GM10847 (cell line): ENCODE results near the gene TWIST2.

Experiments used
- POLR2A ChIP-seq: IDR thresholded peaks from 2 replicates; pipeline ENCODE4 v1.6.1; 2011; ENCODE audit not compliant: insufficient read length; ENCODE audit errors: extremely low read depth

The TWIST2 gene

DNA sequence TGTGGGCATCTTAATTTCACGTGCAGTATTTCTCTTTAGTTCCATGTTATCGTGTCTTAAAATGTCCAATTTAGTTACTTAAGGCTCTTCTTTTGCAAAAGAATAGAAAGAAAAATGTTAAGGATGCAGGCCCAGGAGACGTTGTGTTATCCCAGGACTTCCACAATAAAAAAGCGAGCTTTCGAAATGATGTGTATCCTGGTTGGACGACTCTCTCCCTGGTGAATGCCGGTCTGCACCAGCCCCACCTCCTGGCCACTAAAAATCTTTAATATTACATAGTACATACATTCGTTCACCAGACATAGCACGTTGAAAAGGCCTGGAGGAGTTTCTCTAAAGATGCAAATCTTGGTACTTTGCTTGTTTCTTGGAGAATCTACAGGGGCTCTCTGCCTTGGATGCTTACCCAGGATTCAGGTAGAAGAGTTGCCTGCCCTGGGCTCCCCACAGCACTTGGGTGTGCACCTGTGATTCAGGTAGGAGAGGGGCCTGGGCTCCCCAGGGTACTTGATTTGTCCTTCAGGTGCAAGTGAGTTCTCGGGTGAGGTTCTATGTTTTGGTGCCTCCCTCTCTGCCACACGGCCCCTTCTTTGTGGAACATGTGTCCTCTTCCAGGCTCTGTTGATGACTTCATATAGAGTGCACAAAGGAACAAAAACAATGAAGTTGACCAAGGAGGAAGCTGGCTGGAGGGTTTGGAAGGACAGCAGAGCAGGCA is 26.6 kb downstream of the TWIST2 start:
- no peak for TF ChIP-seq POLR2A

DNA sequence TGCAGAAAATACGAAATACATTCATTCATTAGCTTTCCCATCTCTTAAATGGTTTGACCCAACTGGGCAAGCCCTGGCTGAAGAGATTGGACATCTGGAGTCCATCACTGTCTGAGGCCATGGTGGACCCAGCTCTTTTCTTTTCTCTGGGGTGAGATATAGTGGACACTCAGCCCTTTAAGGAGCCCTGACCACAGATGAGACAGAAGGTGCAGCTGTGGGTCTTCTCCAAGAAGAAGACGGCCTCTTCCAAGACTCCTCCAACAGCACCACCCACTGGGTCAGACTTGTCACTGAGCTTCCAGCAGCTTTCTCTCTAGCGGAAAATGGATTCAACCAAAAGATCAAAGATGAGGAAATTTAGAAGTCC is 27.2 kb downstream of the TWIST2 start:
- TF ChIP-seq POLR2A: no peak

DNA sequence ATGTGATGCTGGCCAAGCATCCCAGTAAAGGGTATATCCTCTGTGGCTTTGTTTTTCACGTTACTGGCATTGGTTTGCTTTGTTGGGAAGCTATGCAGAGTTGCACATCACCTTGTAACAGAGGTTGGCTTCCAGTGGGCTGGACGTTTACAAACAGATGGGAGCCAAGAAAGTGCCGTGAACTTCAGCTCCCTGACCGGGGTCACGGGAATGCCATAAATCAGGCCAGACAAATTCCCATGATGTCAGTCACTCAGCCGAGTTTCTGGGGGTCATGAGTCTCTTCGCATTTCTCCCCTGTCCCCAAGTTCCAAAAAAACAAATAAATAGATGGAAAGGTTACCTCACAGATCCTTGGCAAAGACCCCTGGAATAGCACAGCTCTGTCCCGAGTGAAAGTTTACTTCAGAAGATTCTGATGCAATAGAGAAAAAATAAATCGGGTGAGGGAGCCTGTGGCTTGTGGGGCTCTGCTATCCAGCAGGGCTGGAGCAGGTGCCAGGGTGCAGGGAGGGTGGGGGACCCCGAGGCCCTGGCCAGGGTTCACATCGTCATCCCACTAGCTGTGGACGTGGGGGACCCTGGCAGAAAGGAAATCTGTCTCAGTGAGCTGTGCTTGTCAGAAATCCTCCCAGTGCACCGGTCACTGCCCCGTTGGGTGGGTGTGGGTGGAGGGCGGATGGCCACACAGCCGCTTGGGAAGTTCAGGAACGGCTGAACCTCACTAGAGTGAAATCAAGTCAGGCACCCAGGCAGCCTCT is 27.8 kb downstream of the TWIST2 start:
- TF ChIP-seq POLR2A: no peak

DNA sequence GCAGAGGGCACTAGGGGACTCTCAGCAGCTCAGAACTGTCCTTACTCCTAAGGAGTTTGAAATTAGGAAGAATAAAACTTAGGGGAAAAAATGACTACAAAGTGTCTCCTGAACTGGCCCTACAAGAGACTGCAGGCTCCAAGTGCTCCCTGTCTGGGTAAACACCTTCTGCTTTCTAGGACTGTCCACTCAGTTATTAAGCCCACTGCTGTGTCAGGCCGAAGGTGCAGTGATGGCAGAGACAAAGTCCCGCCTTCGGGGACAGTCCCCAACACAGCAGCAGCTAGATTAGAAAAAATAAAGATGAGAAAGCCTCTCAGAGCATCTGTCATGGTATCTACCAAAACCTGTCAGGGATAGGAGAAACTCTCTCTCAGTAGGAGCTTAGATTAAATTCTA is 28.3 kb downstream of the TWIST2 start:
- TF ChIP-seq POLR2A: no peak

DNA sequence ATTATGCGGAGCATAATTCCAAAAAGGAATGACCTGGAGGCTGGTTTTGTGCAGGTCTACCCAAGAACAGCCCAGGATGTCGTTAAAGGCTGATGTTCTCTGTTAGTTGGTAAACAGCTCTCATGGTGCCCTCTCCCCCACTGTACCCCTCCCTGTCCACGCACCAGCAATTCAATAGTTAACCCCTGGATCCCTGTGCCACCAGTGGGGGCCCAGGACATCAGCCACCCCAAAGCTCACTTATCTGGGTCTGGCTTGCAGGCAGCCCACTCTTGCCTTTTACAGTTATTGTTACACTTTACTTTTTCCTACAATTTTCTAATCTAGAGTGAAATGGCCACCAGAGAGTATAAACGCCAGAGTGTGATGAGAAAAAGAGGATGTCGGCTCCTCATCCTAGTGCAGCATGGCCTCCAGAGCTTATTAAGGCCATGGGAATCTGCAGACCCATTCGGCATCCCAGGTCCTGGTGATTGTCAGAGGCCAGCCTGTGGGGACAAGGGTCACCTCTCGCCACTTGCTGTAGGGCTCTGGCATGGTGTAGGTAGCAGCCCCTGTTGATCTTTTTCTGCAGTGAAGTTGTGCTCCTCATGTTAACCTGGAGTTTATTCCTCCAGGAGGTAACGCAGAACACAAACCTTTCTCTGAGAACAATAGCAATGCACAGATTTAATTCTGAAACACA is 30.3 kb downstream of the TWIST2 start:
- TF ChIP-seq POLR2A: no peak

DNA sequence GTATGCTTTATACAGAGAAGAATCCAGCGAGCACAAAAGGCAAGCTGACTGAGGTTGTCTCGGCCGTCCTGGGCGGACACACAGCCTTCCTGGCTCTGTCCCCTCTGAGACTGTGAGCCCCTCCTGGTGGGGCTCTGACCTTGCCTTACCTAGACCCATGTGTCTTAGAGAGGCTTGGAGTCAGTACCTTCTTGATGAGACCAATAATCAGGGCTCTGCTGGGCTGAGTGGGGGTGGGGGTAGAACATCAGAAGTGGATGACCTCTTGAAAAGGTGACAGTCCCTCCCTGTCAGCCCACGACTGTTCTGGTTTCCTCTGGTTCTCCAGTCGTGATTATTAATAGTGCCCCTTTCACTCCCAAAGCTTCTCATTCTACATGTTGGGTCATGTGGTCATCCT is 31.2 kb downstream of the TWIST2 start:
- no peak for TF ChIP-seq POLR2A

DNA sequence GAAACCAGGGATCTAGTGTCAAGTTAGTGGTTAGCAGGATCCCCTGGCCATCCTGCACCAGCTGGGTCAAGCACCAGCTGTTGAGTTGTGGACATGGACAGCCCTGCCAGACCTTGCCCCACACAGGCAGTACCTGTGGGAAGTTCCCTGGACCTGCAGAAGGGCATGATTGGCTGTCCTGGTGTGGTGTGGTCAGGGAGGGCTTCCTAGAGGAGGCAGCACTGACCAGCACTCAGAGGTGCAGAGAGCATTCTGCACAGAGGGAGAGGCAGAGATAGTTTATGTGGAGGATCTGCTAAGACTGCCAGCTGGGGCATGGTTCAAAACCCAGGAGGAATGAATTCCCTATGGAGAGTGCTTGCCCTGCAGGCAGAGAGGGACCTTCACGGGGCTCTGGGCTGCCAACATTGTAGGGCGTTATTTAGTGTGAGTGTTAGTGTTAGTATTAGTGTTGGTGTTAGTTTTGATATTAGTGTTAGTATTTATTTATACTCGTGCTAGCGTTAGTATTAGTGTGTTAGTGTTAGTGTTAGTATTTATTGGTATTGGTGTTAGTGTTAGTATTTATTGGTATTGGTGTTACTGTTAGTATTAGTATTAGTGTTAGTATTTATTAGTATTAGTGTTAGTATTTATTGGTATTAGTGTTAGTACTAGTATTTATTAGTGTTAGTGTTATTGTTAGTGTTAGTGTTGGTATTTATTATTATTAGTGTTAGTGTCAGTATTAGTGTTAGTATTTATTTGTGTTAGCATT is 31.9 kb downstream of the TWIST2 start:
- no peak for TF ChIP-seq POLR2A

DNA sequence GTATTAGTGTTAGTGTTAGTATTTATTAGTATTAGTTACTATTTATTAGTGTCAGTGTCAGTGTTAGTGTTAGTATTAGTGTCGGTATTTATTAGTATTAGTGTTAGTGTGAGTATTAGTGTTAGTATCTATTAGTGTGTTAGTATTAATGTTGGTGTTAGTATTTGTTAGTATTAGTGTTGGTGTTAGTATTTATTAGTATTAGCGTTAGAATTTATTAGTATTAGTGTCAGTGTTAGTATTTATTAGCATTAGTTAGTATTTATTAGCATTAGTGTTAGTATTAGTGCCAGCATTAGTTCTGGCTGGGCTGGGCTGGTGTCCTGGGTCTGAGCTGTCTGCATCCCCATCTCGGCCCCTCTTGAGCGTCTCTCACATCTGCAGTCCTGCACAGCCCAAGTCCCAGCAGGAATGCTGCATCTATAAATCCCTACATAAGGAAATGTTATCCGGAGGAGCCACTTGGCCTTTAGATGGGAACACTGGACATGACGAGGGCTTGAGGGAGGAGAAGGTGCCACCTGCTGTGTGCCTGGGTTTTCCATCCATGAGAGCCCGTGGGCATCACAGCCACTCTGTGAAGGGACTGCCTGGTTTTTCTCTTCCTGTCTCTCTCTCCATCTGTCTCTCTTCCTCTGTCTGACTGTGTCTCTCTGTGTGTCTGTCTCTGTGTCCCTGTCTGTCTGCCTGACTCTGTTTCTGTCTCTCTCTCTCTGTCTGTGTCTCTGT is 33.6 kb downstream of the TWIST2 start:
- no peak for TF ChIP-seq POLR2A

DNA sequence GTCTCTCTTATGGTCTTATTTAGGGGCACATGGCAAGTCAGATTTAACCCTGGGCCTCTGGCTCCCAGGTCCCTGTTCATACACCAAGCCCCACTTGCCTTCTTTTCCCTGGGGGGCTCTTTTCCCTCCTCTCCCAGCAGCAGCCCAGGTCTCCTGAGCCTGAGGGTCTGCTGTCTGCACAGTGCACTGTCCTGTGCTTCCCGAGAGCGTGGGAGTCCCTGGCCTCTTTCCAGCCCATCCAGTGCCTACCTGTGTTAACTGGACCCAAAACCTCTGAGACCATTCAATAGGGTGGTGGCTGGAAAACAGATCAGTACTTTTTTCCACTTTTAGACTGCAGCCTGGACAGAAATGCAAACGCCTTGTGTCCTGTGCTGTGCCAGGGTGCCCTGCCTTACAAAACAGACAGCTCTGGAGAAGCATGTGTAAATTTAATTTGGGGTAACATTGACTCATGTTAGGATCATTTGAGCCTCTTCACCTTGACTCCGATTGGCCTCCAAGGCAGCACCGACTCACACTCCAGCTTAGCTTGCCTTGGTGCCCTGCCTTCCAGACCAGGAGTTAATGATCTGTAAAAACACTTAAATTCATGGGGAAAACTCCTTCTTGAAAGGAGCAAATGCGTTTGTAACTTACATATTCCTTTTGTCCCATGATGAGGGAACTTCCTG is 34.3 kb downstream of the TWIST2 start:
- no peak for TF ChIP-seq POLR2A

DNA sequence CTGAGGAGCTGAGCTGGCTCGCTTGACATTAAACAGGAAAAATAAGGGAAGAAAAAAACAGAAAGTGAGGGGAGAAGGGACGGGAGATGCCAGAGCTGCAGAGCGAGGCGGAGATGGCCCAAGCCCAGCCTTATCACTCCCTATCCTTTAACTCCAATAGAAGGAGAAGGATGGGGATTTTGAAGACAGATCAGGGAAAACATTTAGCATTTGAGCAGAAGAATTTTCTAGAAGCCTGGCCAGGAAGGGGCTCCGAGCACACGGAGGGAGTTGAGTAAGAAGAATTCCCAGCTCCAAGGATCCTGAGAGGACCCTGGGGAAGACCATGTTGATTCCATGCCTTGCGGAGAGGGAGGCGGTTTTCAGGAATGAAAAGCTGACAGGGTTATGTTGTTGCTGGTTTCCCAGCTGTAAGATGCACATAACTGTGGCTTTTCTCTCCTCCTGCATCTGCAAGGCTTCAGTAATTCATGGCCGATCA is 35.6 kb downstream of the TWIST2 start:
- no peak for TF ChIP-seq POLR2A

DNA sequence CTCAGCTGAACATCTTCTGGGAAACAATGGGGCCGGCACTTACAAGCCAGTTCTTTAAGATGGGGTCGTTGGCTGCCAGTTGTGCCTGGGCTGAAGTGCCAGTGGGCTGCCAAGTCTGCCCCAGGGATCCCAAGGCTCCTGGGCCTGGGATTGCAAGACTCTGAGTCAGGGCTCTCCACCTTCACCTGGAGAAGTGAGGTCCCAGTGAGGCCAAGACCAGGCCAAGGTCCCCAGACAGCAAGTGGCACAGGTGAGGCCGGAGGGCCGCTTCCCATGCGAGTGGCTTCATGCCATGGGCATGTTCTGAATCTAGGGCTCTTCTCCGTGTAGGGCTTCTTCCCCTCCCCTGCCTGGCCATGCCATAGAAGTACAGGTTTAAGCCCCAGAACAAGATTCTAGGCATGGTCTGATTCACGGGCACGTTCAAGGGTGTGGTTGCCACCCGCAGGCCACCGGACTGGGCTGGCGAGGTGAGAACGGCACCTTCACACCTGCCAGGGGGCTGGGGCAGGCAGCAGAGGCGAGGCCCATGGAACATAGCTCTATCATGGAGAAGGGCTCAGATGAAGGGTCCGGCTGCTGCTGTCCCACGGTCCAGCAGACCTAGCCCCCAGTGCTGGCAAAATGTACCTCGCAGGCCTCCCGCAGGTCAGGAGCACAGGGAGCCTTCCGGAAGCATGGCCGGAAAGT is 36.4 kb downstream of the TWIST2 start:
- no peak for TF ChIP-seq POLR2A

DNA sequence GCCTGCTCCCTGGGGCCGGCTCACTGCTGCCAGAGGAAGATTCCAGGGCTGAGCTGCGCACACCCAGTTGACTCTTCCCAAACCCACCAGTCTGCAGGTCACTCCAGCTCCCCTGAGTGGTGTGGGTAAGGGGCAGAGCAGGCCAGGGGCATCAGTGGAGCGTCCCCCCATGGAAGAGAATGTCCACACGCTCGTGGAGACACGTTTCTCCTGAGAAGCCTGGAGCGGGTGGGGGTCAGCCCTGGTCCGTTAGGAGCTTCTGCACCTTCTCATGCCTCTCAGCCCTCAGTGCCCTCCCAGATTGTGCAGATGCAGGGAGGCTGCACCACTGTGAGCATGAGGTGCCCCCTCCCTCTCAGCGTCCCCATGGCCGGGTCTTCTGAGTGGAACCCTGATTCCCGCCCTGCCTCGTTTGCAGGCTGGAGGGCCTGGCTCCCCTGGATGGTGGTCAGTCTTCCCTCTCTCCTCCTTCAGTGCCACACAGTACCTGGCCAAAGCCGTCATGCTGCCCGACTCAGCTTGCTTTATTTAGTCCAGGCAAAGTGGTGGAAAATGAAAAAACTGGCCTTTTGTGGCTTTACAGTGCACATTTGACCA is 37.0 kb downstream of the TWIST2 start:
- TF ChIP-seq POLR2A: no peak

DNA sequence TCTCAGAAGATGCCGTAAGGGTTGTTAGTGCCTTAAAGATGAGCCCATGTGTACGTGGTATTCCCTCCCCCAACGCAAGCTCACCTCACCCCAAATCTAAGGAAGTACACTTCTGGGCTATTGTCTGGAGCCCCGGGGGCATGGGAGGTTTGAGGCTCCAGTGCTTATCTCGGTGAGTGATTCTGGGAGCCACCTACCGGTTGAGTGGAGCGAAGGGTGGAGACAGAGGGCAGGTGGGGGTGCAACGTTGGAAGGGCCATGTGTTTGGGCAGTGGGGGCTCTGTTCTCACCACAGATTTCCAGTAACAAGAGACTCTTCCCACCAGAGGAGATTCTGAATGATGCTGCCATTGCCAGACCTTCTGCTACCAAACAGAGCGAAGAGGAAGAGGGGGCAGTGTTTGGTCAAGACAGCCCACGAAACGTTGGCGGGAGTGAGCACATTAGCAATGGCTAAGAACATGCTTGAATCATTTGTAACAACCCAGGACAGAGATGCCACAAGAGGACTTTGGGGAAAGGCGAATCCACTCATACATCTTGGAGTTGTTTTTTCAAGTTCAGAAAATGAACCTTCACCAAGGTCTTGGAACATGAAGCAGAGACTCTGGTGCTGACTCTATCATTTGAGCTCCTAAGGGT is 38.7 kb downstream of the TWIST2 start:
- TF ChIP-seq POLR2A: no peak

DNA sequence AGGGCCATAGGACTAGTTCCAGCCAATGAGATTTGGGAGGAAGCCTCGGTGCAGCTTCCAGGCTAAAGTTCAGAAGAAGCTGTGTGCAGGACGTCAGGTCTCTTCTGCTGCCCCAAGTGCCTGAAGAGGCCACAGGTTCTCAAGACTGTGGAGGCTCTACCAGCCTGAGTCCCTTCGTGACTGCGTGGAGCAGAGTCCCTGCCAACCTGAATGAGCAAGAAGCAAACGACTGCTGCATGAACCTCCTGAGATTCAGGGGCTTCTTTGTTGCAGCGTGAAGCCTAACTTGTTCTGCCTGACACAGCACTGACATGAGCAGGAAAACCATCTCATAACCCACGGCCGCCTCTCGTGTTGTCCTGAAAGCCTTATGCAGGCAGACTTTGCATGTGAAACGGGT is 39.7 kb downstream of the TWIST2 start:
- TF ChIP-seq POLR2A: no peak
